Duodenal mucosa (tissue), 2 donors: ENCODE measurements around the gene SMOC2.

Experiments used
- H3K27ac ChIP-seq: one replicate; pipeline ENCODE4 v1.7.0; 2013; ENCODE audit warnings: low read depth, low read length
- H3K27me3 ChIP-seq, 2 donors: one replicate each; pipeline ENCODE4 v1.7.0; 2013; ENCODE audit warnings: low read length in 2 of 2, control low read depth in 1 of 2; ENCODE audit not compliant: insufficient read depth in 2 of 2, control insufficient read depth in 1 of 2
- H3K36me3 ChIP-seq, 2 donors: one replicate each; pipeline ENCODE4 v1.7.0; 2013; ENCODE audit warnings: low read length in 2 of 2, control low read depth in 1 of 2; ENCODE audit not compliant: insufficient read depth in 2 of 2, control insufficient read depth in 1 of 2
- H3K4me1 ChIP-seq, 2 donors: one replicate each; pipeline ENCODE4 v1.7.0; 2013; ENCODE audit warnings: low read length in 2 of 2, control low read depth in 1 of 2; ENCODE audit not compliant: insufficient read depth in 2 of 2, control insufficient read depth in 1 of 2
- H3K4me3 ChIP-seq, 2 donors: one replicate each; pipeline ENCODE4 v1.7.0; 2013; ENCODE audit warnings: low read length in 2 of 2, low read depth in 1 of 2
- H3K9ac ChIP-seq, 2 donors: one replicate each; pipeline ENCODE4 v1.7.0; 2013; ENCODE audit warnings: low read length in 2 of 2, low read depth in 1 of 2
- H3K9me3 ChIP-seq, 2 donors: one replicate each; pipeline ENCODE4 v1.7.0; 2013; ENCODE audit warnings: low read length in 2 of 2, control low read depth in 1 of 2; ENCODE audit not compliant: control insufficient read depth in 1 of 2

The SMOC2 gene

GRCh38 chr6:168636147-168637004 is 195.4 kb downstream of the SMOC2 start:
- Histone ChIP-seq H3K27ac (no peak overlapping the region), H3K4me3 (no peak overlapping the region), H3K4me1 (peaks cover 0 to 5% of the 10 kb centered on the region in 2 donors), H3K9ac (no peak overlapping the region), H3K36me3 (no peaks in the 10 kb centered on the region), H3K27me3 (peaks cover 0 to 3% of the 10 kb centered on the region in 2 donors), H3K9me3 (no peaks in the 10 kb centered on the region)

GRCh38 chr6:168637834-168638233 is 196.8 kb downstream of the SMOC2 start:
- no peaks in the 10 kb centered on the region for H3K9me3 ChIP-seq
- no peaks in the 10 kb centered on the region for H3K36me3 ChIP-seq
- peaks cover 0 to 5% of the 10 kb centered on the region in 2 donors for H3K4me1 ChIP-seq
- H3K27me3 ChIP-seq, result peaks cover 0 to 3% of the 10 kb centered on the region in 2 donors
- H3K27ac ChIP-seq, result no peak overlapping the region
- no peak overlapping the region for H3K4me3 ChIP-seq
- no peak overlapping the region for H3K9ac ChIP-seq

- H3K4me3 ChIP-seq, result no peak overlapping the region
- H3K36me3 ChIP-seq, result no peaks in the 10 kb centered on the region
- H3K27me3 ChIP-seq, result peaks cover 0 to 3% of the 10 kb centered on the region in 2 donors
- peaks cover 0 to 5% of the 10 kb centered on the region in 2 donors for H3K4me1 ChIP-seq
- H3K9me3 ChIP-seq, result no peaks in the 10 kb centered on the region
- no peak overlapping the region for H3K27ac ChIP-seq
- H3K9ac ChIP-seq, result no peak overlapping the region
These were observed 197.7 kb downstream of the SMOC2 start for GRCh38 chr6:168638468-168639271.

GRCh38 chr6:168640181-168640580 is 199.2 kb downstream of the SMOC2 start:
- Histone ChIP-seq H3K36me3 (no peaks in the 10 kb centered on the region), H3K9ac (no peak overlapping the region), H3K9me3 (no peaks in the 10 kb centered on the region), H3K27ac (no peak overlapping the region), H3K4me3 (no peak overlapping the region), H3K4me1 (peaks cover 0 to 5% of the 10 kb centered on the region in 2 donors), H3K27me3 (peaks cover 0 to 3% of the 10 kb centered on the region in 2 donors)

GRCh38 chr6:168640768-168641167 is 199.8 kb downstream of the SMOC2 start:
- Histone ChIP-seq H3K9me3 (no peaks in the 10 kb centered on the region), H3K4me1 (peaks cover 0 to 5% of the 10 kb centered on the region in 2 donors), H3K4me3 (no peak overlapping the region), H3K36me3 (no peaks in the 10 kb centered on the region), H3K27ac (no peak overlapping the region), H3K27me3 (peaks cover 0 to 3% of the 10 kb centered on the region in 2 donors), H3K9ac (no peak overlapping the region)

- no peak overlapping the region for H3K9ac ChIP-seq
- peaks cover 0 to 3% of the 10 kb centered on the region in 2 donors for H3K27me3 ChIP-seq
- H3K36me3 ChIP-seq, result no peaks in the 10 kb centered on the region
- no peaks in the 10 kb centered on the region for H3K9me3 ChIP-seq
- H3K4me1 ChIP-seq, result peaks cover 0 to 5% of the 10 kb centered on the region in 2 donors
- H3K4me3 ChIP-seq, result no peak overlapping the region
- no peak overlapping the region for H3K27ac ChIP-seq
These were observed 200.5 kb downstream of the SMOC2 start for GRCh38 chr6:168641446-168641845.

GRCh38 chr6:168643401-168643800 is 202.4 kb downstream of the SMOC2 start:
- Histone ChIP-seq H3K9ac (no peak overlapping the region), H3K27ac (no peak overlapping the region), H3K9me3 (no peaks in the 10 kb centered on the region), H3K36me3 (no peaks in the 10 kb centered on the region), H3K4me3 (no peak overlapping the region), H3K27me3 (peaks cover 0 to 3% of the 10 kb centered on the region in 2 donors), H3K4me1 (no peaks in the 10 kb centered on the region)

GRCh38 chr6:168645326-168645725 is 204.3 kb downstream of the SMOC2 start:
- Histone ChIP-seq H3K27me3 (no peaks in the 10 kb centered on the region), H3K4me3 (no peak overlapping the region), H3K9me3 (no peaks in the 10 kb centered on the region), H3K4me1 (no peaks in the 10 kb centered on the region), H3K36me3 (no peaks in the 10 kb centered on the region), H3K27ac (no peak overlapping the region), H3K9ac (no peak overlapping the region)

GRCh38 chr6:168647271-168647670 is 206.3 kb downstream of the SMOC2 start:
- no peak overlapping the region for H3K9ac ChIP-seq
- H3K4me1 ChIP-seq, result no peaks in the 10 kb centered on the region
- no peaks in the 10 kb centered on the region for H3K36me3 ChIP-seq

More at GRCh38 chr6:168647271-168647670, 206.3 kb downstream of the SMOC2 start:
- H3K27ac ChIP-seq, result no peak overlapping the region
- no peaks in the 10 kb centered on the region for H3K9me3 ChIP-seq
- H3K27me3 ChIP-seq, result no peaks in the 10 kb centered on the region
- no peak overlapping the region for H3K4me3 ChIP-seq
